ES-I3 (cell line): ENCODE measurements around the gene TMEM150A.
"Not testable (repeated sequence)": the region's sequence is repeated elsewhere in the genome, so short reads cannot be mapped to it uniquely, and the experiment has no call there.

ENCODE experiments used
- H3K36me3 ChIP-seq: 2 replicates; pipeline ENCODE4 v1.6.1; 2013; ENCODE audit warnings: mild to moderate bottlenecking, low read length, control low read depth, moderate library complexity; ENCODE audit not compliant: insufficient read depth
- H3K4me1 ChIP-seq: 2 replicates; pipeline ENCODE4 v1.6.1; 2013; ENCODE audit warnings: mild to moderate bottlenecking, control low read depth, low read length; ENCODE audit not compliant: insufficient read depth
- H3K9ac ChIP-seq: 2 replicates; pipeline ENCODE4 v1.6.1; 2013; ENCODE audit warnings: low read depth, mild to moderate bottlenecking, low read length, moderate library complexity
- H3K9me3 ChIP-seq: 2 replicates; pipeline ENCODE4 v1.6.1; 2013; ENCODE audit warnings: mild to moderate bottlenecking, low read length, moderate library complexity; ENCODE audit not compliant: control insufficient read depth, insufficient read depth

TMEM150A gene

DNA sequence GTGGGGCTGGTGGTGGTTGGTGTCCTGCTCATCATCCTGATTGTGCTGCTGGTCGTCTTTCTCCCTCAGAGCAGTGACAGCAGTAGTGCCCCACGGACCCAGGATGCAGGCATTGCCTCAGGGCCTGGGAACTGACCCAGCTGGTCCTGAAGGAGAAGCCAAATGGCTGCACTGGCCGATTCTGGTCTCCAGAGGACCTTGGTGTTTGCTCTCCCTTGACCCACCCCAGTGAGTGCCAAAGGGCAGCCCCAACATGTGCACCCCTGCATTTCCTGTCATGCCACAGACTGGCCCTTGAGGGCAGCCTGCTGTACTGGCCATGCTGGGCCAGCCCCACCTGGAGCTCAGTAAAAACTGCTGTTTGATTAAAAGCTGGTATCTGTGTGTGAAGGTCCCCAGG lies 9.5 kb downstream of the TMEM150A start:
- no peaks in the 10 kb centered on the region for H3K9me3 ChIP-seq
- H3K9ac ChIP-seq = no peak overlapping the region
- no peaks in the 10 kb centered on the region for H3K4me1 ChIP-seq
- H3K36me3 ChIP-seq = peaks cover 2% of the 10 kb centered on the region; the same call in 1 of the 2 replicates

DNA sequence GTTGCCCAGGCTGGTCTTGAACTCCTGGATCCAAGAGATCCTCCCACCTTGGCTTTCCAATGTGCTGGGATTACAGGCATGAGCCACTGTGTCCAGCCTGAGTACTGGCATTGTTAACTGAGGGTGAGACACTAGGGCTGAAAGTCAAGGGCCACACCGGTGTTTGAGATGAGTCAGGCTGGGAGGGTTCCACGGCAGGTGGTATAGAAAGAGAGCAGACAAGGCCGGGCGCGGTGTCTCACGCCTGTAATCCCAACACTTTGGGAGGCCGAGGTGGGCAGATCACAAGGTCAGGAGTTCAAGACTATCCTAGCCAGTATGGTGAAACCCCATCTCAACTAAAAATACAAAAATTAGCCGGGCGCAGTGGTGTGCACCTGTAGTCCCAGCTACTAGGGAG lies 10.2 kb downstream of the TMEM150A start:
- not testable (repeated sequence) for H3K9me3 ChIP-seq, H3K36me3 ChIP-seq, H3K4me1 ChIP-seq

DNA sequence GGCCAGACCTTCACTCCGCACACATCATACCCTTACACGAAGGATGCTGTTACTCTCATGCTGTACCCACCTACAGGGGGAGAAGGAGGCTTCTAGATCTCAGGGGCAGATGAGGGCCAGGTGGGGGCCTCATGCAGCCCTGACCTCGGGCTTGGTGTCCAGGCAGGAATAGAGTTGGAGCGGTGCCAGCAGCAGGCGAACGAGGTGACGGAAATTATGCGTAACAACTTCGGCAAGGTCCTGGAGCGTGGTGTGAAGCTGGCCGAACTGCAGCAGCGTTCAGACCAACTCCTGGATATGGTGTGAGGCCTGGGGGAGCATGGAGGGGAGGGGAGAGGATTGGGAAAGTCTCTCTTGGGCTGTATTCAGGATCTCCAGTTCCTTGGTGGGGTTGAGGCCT lies 10.9 kb downstream of the TMEM150A start:
- Histone ChIP-seq H3K9ac (no peak overlapping the region), H3K4me1 (no peaks in the 10 kb centered on the region), H3K9me3 (no peaks in the 10 kb centered on the region), H3K36me3 (no peaks in the 10 kb centered on the region)

More for the DNA sequence above, 10.2 kb downstream of the TMEM150A start:
- H3K9ac ChIP-seq = not testable (repeated sequence)

DNA sequence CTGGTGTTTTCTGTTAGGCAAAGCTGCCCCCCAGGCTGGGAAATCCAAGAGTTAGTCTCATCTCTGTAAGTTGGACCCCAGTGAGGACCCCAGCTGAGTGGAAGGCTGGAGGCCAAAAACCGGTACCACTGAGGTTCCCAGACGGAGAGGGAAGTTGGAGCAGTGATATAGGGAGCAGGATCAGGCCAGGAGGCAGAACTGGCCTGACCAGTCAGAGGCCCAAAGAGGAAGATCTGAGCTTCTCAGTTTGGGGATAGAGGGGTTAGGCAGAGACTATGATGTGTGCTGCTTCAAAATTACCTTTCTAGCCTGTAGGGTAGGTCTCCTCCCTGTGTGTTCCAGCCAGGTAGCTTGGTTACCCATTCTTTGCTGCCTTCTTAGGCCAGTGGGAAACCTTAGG lies 11.5 kb downstream of the TMEM150A start:
- Histone ChIP-seq H3K9ac (no peak overlapping the region), H3K9me3 (no peaks in the 10 kb centered on the region), H3K4me1 (peaks cover under 1% of the 10 kb centered on the region), H3K36me3 (no peaks in the 10 kb centered on the region)

DNA sequence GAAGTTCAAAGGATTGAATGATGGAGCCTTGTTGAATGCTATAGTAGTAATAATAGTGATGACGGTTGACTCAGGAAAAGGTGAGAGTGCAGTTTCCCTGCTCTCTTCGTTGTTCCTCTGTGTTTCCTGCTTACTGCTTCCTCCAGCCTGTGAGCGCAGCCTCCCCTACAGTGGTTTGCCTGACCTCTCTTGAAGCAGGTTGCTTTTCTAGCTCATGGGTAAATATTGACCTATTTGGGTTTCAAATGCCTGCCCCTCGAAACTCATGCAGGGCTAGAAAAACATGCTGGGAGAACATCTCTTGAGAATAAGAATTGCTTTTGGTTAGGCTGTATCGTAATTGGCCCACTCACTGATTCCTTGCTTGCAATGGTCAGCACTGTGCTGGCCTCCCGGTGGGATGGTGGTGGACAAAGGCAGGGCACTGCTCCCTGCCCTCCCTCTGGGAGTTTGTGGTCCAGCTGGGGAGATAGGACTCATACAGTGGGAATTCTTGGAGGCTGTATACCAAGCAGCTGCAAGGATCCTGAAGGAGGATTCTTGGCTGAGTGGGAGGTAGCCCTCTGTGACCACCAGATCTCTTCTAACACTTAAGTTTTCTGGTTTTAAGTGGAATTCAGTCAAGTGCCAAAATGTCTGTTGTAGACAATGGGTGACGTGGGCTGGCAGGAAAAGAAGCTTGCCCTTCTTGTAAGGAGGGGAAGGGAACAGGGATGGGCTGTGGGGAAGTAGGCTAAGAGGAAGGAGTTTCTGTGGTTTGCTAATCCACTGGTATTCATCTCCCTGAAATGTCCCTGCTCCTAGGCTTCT lies 12.3 kb downstream of the TMEM150A start:
- no peak overlapping the region for H3K9ac ChIP-seq
- H3K36me3 ChIP-seq = no peaks in the 10 kb centered on the region
- H3K4me1 ChIP-seq = peaks cover 8% of the 10 kb centered on the region
- H3K9me3 ChIP-seq = no peaks in the 10 kb centered on the region

DNA sequence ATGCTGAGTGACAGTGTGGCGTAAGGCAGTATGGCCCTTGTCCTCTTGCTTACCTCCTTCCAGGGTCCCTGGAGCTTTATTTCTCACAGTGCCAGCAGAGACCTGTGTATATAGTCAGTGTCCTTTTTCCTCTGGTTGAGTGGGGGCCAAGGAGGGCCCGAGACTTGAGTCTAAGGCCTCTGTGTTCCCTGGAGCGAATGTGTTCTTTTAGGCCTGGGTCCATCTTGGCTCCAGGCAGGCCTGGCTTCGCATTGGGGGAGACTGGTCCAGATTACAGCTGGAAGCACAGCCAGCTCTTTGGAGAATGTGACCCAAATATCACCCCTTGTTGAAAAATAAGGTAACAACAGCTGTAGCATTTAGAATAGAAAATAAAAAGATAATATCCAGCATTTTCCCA lies 13.3 kb downstream of the TMEM150A start:
- Histone ChIP-seq H3K36me3 (no peaks in the 10 kb centered on the region), H3K4me1 (peaks cover 14% of the 10 kb centered on the region), H3K9ac (no peak overlapping the region), H3K9me3 (no peaks in the 10 kb centered on the region)

DNA sequence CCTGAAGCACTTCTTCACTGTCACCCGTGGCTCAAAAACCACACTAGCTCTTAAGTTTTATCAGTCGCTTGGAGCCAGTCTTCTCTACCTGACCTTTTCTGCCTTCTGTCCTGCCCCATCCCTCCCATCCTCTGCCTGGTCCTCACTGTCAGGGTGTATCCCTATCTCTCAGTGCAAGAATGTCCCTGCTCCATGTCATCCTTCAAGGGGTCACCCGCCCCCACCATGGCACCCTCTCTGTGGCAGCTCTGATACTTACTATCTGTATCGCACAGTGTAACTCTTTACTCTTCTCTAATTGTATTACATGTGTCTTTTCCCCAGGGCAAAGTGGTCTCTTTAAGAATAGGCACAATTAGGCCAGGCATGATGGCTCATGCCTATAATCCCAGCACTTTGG lies 13.9 kb downstream of the TMEM150A start:
- Histone ChIP-seq H3K9me3 (no peaks in the 10 kb centered on the region), H3K9ac (no peak overlapping the region), H3K4me1 (peaks cover 14% of the 10 kb centered on the region), H3K36me3 (no peaks in the 10 kb centered on the region)

DNA sequence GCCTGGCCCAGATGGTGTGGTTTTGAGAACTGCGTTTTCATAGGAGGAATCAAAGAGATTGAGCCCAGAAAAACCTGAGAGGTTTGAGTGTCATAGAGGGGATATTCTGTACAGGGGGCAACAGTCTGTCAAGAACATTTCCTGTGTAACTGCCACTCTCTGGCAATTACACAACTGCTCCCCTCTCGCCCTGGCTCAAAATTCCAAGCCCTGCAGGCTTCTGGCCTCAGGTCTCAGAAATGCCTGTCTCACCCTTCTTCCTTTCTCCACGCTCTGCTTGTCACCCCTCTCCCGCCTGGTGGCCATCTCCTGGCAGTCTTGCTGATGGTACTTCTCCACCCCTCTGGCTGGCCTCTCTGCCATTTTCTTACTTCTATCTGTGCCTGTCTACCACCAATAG lies 14.3 kb downstream of the TMEM150A start:
- Histone ChIP-seq H3K36me3 (no peaks in the 10 kb centered on the region), H3K9ac (no peak overlapping the region), H3K9me3 (no peaks in the 10 kb centered on the region), H3K4me1 (peaks cover 14% of the 10 kb centered on the region)

DNA sequence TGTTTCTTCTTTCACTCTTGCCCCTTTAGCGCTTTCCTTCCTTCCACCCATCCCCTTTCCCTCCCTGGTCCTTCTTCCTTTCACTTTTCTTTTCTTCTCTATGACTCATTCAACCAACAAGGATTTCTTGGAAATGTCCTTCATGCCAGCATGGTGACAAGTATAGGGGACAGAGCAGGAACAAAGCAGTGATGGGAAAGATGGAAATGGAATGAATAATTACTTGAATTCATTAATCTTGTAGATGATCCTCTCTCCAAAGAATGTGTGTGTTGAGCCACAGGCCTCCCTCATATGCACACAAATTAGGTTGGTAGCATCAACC lies 16.8 kb downstream of the TMEM150A start:
- H3K36me3 ChIP-seq = peaks cover 6% of the 10 kb centered on the region; the same call in 1 of the 2 replicates
- H3K9me3 ChIP-seq = no peaks in the 10 kb centered on the region
- peaks cover 14% of the 10 kb centered on the region for H3K4me1 ChIP-seq
- no peak overlapping the region for H3K9ac ChIP-seq

DNA sequence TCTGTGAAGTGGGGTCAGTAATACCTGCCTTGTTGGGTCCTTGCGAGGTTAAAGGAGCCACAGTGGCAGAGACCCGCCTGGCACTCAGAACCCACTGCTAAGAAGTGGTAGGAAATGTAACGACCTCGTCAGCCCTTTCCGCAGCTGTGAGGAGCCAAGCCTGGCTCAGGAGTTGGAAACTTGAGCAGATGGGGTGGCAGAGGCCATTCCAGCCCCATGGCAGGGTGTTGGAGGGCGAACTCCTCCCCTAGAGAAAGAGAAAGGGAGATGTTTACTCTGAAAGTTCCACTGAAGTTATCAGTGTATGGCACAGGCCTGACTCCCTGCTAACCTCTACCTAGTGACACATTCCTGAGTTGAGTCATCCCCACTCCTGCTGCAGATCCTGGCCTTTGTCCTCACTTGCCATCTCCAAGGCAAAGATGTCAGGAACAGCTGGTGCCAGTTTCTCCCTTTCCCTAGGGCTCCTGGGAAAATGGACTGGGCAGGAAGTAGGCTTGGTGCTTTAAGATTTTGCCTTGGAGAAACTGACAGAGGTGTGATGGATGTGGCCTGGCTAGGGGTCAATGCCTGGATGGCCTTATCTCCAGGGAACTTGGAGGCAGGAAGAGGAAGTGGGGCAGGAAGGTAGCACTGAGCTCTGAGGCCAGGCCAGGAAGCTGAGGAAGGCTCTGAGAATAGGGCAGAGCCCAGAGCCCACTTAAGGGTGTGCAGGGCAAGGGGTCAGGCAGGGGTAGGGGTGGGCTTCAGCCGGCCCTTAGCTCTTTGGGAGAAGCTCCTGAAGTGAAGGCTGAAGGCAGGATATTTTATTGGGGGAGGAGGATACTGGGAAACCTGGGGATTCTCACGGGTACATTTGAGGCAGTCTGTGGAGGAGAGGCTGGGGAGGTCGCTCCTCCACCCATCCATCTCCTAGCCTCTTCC lies 17.4 kb downstream of the TMEM150A start:
- H3K9ac ChIP-seq = peak overlapping the region; percentile 53; the same call in 1 of the 2 replicates

DNA sequence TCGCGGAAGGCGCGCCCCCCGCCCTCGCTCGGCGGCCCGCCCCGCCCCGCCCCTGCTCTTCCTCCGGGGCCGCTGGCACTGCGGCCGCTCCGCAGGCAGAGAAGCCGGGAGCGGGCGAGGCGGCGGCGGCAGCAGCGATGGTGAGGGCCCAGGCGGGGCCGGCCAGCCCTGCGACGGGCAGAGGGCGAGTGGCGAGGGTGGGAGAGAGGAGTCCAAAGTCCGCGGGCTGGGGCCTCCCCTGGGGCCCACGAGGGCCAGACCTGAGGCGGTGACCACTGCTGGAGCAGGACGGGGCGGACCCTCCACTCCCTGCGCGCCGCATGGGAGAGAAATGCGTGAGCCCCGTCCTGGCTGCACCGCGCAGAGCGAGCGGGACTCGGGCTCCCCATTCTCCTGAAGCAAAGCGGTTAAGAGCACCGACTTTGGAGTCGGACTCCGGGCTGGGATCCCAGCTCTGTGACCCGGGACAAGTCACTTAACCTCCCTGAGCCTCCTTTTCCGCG lies 18.1 kb downstream of the TMEM150A start, which contains the start of gene VAMP5:
Gene VAMP5 (plus strand): TSS at position 78 of the 503 bp plus-strand sequence. CDS start 60 bp downstream, at position 138.
- H3K4me1 ChIP-seq = peaks cover 18% of the 10 kb centered on the region
- H3K9ac ChIP-seq = peak within 1 kb of the TSS; percentile 53; the same call in 1 of the 2 replicates
- H3K36me3 ChIP-seq = peaks cover 7% of the 10 kb centered on the region; the same call in 1 of the 2 replicates

More for the DNA sequence above, 17.4 kb downstream of the TMEM150A start:
- Histone ChIP-seq H3K9me3 (no peaks in the 10 kb centered on the region), H3K4me1 (peaks cover 14% of the 10 kb centered on the region), H3K36me3 (peaks cover 7% of the 10 kb centered on the region; the same call in 1 of the 2 replicates)

DNA sequence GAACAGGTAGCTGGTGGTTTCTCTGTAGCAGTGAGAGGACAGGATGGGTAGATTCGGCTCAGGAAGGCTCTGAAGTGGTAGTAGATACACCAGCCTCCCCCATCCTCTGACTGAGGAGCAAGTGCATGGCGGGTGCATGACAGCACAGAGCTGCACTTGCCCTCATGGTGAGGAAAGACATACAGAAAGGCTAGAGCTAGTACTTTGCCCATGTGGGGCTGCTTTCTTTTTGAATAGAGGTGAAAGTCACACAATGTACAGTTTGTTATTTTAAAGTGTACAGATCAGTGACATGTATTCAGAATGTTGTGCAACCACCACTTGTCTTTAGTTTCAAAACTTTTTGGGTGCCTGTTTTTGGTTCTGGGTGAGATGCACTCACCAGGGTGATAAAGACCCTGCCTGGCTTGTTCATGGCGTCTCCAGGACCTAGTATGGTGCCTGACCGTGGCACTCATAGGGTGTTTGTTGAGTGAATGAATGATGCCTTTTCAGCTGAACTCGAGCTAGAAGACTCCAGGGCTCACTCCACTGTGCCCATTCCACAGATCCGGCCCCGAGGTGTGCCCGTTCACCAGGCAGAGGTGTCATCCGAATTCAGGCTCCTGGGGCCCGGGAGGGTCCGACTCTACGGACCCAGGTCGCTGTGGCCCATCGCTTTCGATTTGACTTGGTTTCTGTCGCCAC lies 18.7 kb downstream of the TMEM150A start:
- Histone ChIP-seq H3K9me3 (no peaks in the 10 kb centered on the region), H3K36me3 (peaks cover 7% of the 10 kb centered on the region; the same call in 1 of the 2 replicates), H3K9ac (no peak overlapping the region; the same call in 1 of the 2 replicates), H3K4me1 (peaks cover 24% of the 10 kb centered on the region)

More for the DNA sequence above, 18.1 kb downstream of the TMEM150A start, which contains the start of gene VAMP5:
- no peaks in the 10 kb centered on the region for H3K9me3 ChIP-seq

DNA sequence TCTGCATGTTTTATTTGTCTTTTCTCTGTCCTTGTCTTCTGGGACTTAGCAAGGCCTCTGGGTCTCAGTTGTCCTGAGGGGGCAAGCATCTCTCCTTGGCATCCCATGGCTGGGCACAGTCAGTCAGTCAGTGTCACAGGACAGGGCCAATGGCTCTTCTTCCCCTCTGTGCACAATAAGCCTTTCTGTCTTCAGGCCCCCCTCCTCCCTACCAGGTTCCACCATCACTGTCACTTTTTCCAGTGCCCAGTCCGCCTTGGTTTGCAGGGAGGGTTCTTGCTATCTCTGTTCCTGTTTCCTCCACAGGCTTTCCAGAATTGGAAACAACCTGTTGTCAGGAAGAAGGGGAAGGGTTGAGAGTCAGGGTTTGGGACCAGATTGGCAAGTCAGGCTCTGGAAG lies 20.0 kb downstream of the TMEM150A start:
- Histone ChIP-seq H3K36me3 (peaks cover 7% of the 10 kb centered on the region; the same call in 1 of the 2 replicates), H3K4me1 (peaks cover 28% of the 10 kb centered on the region), H3K9me3 (no peaks in the 10 kb centered on the region), H3K9ac (no peak overlapping the region)

DNA sequence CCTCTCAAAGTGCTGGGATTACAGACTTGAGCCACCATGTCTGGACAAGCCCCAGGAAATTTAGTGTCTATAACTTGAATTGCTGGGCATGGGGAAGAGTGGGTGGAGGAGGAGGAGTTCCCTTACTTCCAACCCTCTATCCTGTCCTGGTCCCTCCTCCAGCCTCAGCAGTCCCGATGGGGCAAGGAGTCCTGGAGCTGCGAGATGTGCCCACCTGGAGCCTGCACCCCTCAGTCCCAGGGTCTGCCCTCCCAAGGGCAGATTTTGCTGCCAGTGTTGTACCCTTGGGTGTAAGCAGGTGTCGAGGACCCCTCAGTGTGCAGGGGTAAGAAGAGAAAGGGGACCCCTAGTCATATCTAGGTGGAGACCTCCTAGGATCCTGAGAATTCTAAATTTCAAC lies 22.3 kb downstream of the TMEM150A start:
- peaks cover 7% of the 10 kb centered on the region; the same call in 1 of the 2 replicates for H3K36me3 ChIP-seq
- H3K9ac ChIP-seq = no peak overlapping the region
- H3K9me3 ChIP-seq = no peaks in the 10 kb centered on the region
- H3K4me1 ChIP-seq = peaks cover 20% of the 10 kb centered on the region
